SU-DHL-6 (cell line): ENCODE results near the gene ADGRG4.

Experiments
- H2AFZ ChIP-seq: fragments of 200-600 bp; sonication (generic); 2 replicates; pipeline ENCODE4 v1.6.1; 2014; ENCODE audit warnings: low read depth, mild to moderate bottlenecking, moderate library complexity, mixed read lengths, antibody characterized with exemption, low read length; ENCODE audit not compliant: severe bottlenecking
- H3F3A ChIP-seq: fragments of 200-600 bp; shearing (Covaris generic); 2 replicates; pipeline ENCODE4 v1.6.0; 2016; ENCODE audit warnings: antibody characterized with exemption, mild to moderate bottlenecking; ENCODE audit not compliant: insufficient read depth
- H3K27ac ChIP-seq: fragments of 200-600 bp; sonication (generic); 2 replicates; pipeline ENCODE4 v1.5.1; 2016; ENCODE audit warnings: low read depth, mild to moderate bottlenecking, low read length, moderate library complexity, mixed read lengths
- H3K27me3 ChIP-seq: fragments of 200-600 bp; sonication (generic), shearing (Covaris generic); 2 replicates; pipeline ENCODE4 v1.6.0; 2014; ENCODE audit warnings: mild to moderate bottlenecking, low read length
- H3K36me3 ChIP-seq: fragments of 200-600 bp; sonication (generic); 2 replicates; pipeline ENCODE4 v1.6.1; 2014; ENCODE audit warnings: mild to moderate bottlenecking, low read length, mixed read lengths
- H3K4me2 ChIP-seq: fragments of 300-600, 200-600 bp; shearing (Covaris generic), sonication (generic); 2 replicates; pipeline ENCODE4 v1.6.0; 2014; ENCODE audit warnings: low read length, low read depth, mild to moderate bottlenecking; ENCODE audit not compliant: poor library complexity, severe bottlenecking
- H3K4me3 ChIP-seq: fragments of 200-600 bp; sonication (generic); 2 replicates; pipeline ENCODE4 v1.5.1; 2014; ENCODE audit warnings: antibody characterized with exemption, low read length, mild to moderate bottlenecking, mixed read lengths; ENCODE audit not compliant: insufficient read depth, poor library complexity, severe bottlenecking
- H3K79me2 ChIP-seq: fragments of 200-600 bp; sonication (generic); 2 replicates; pipeline ENCODE4 v1.6.1; 2014; ENCODE audit warnings: mild to moderate bottlenecking, low read length, moderate library complexity; ENCODE audit not compliant: insufficient read depth
- H3K9ac ChIP-seq: fragments of 200-600 bp; sonication (generic); 2 replicates; pipeline ENCODE4 v1.7.0; 2014; ENCODE audit warnings: mild to moderate bottlenecking, low read length
- H3K9me2 ChIP-seq: fragments of 200-600 bp; sonication (generic); replicated peaks from 2 replicates; pipeline ENCODE4 v1.6.1; 2014; ENCODE audit warnings: low read length; ENCODE audit not compliant: insufficient read depth
- H3K9me3 ChIP-seq: fragments of 200-600 bp; sonication (generic); 2 replicates; pipeline ENCODE4 v1.6.1; 2014; ENCODE audit warnings: low read length, mixed read lengths; ENCODE audit not compliant: insufficient read depth
- H4K20me1 ChIP-seq: fragments of 200-600 bp; sonication (generic); 2 replicates; pipeline ENCODE4 v1.6.1; 2014; ENCODE audit warnings: low read depth, mild to moderate bottlenecking, antibody characterized with exemption, low read length, moderate library complexity, mixed read lengths
- EZH2phosphoT487 ChIP-seq: fragments of 200-600 bp; sonication (generic), shearing (Covaris generic); conservative IDR thresholded peaks from 2 replicates; pipeline ENCODE4 v1.6.1; 2018; ENCODE audit warnings: mild to moderate bottlenecking, antibody characterized with exemption, low read length, moderate library complexity, mixed read lengths
- TF ChIP-seq, protein P1 (sequence below): fragments of 200-600 bp; sonication (generic); IDR thresholded peaks from one replicate; pipeline ENCODE4 v1.5.1; 2017; ENCODE audit warnings: antibody characterized with exemption, mild to moderate bottlenecking, low read length, moderate library complexity; ENCODE audit not compliant: insufficient read depth, poor library complexity, severe bottlenecking

Gene ADGRG4

DNA sequence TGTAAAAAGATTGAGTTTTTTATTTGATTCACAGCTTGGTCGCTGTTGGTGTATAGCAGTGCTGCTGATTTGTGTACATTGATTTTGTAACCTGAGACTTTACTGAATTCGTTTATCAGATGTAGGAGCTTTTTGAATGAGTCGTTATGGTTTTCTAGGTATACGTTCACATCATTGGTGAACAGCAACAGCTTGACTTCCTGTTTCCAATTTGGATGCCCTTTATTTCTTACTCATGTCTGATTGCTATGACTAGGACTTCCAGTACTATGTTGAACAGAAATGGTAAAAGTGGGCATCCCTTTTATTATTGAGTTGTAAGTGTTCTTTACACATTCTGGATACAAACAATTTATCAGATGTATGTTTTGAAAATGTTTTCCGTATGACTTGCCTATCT, 76.0 kb downstream of the ADGRG4 start:
- no peaks in the 10 kb centered on the region for H3K36me3 ChIP-seq
- H3K9ac ChIP-seq, result no peak overlapping the region
- no peaks in the 10 kb centered on the region for H3K9me3 ChIP-seq
- no peak for TF ChIP-seq EZH2phosphoT487
- TF ChIP-seq, protein P1, sequence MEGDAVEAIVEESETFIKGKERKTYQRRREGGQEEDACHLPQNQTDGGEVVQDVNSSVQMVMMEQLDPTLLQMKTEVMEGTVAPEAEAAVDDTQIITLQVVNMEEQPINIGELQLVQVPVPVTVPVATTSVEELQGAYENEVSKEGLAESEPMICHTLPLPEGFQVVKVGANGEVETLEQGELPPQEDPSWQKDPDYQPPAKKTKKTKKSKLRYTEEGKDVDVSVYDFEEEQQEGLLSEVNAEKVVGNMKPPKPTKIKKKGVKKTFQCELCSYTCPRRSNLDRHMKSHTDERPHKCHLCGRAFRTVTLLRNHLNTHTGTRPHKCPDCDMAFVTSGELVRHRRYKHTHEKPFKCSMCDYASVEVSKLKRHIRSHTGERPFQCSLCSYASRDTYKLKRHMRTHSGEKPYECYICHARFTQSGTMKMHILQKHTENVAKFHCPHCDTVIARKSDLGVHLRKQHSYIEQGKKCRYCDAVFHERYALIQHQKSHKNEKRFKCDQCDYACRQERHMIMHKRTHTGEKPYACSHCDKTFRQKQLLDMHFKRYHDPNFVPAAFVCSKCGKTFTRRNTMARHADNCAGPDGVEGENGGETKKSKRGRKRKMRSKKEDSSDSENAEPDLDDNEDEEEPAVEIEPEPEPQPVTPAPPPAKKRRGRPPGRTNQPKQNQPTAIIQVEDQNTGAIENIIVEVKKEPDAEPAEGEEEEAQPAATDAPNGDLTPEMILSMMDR, result no peak
- no peak overlapping the region for H3K27ac ChIP-seq
- no peaks in the 10 kb centered on the region for H3K27me3 ChIP-seq
- no peak overlapping the region for H3K4me3 ChIP-seq
- no peaks in the 10 kb centered on the region for H3F3A ChIP-seq
- no peaks in the 10 kb centered on the region for H3K79me2 ChIP-seq
- no peaks in the 10 kb centered on the region for H4K20me1 ChIP-seq
- H2AFZ ChIP-seq, result no peak overlapping the region
- H3K4me2 ChIP-seq, result no peak overlapping the region
- no peaks in the 10 kb centered on the region for H3K9me2 ChIP-seq

GRCh38 chrX:136380010-136380769, 79.4 kb downstream of the ADGRG4 start:
- no peak overlapping the region for H3K27ac ChIP-seq
- H3K9ac ChIP-seq, result no peak overlapping the region
- no peaks in the 10 kb centered on the region for H3K79me2 ChIP-seq
- H3K27me3 ChIP-seq, result no peaks in the 10 kb centered on the region
- no peaks in the 10 kb centered on the region for H3F3A ChIP-seq
- H3K4me2 ChIP-seq, result no peak overlapping the region
- no peaks in the 10 kb centered on the region for H4K20me1 ChIP-seq
- no peaks in the 10 kb centered on the region for H3K9me3 ChIP-seq
- H3K36me3 ChIP-seq, result no peaks in the 10 kb centered on the region
- TF ChIP-seq, protein P1, result no peak
- no peak for TF ChIP-seq EZH2phosphoT487
- H3K4me3 ChIP-seq, result no peak overlapping the region
- H2AFZ ChIP-seq, result no peak overlapping the region
- H3K9me2 ChIP-seq, result no peaks in the 10 kb centered on the region

DNA sequence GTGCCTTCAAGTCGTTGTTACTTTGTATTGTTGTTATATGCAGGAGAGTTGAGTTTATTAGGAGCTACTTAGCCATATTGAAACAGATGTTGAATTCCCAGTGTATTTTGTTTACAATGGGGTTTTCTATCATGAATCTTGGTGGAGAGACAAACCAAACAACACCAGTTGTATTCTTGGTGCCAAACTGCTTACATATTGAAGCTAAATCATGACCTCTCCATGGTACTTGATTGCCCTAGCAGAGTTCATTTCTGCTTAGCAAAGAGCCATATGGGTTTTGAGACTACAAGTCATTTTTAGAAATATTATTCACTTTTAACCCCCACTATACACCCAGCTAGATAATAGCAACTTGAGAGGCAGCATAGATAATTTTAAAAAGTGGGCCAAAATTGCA, 85.4 kb downstream of the ADGRG4 start:
- Histone ChIP-seq H3K36me3 (no peaks in the 10 kb centered on the region), H3K27me3 (no peaks in the 10 kb centered on the region), H3K9ac (no peak overlapping the region), H3K79me2 (no peaks in the 10 kb centered on the region), H3K9me2 (no peaks in the 10 kb centered on the region), H3K4me2 (no peak overlapping the region), H2AFZ (no peak overlapping the region), H3F3A (no peaks in the 10 kb centered on the region), H3K27ac (no peak overlapping the region), H3K9me3 (no peaks in the 10 kb centered on the region), H3K4me3 (no peak overlapping the region), H4K20me1 (no peaks in the 10 kb centered on the region)
- TF ChIP-seq EZH2phosphoT487, result no peak
- TF ChIP-seq, protein P1, result no peak
